Thyroid gland (tissue), 4 donors: ENCODE results near the gene KDM2B.

Experiments
- POLR2A ChIP-seq, 2 donors: fragments of 450-650 bp; IDR thresholded peaks; one replicate each; pipeline ENCODE4 v1.6.1; 2017; ENCODE audit warnings: antibody characterized with exemption in 2 of 2, mild to moderate bottlenecking in 2 of 2, moderate library complexity in 1 of 2
- TF ChIP-seq, protein P1 (sequence below), 6 experiments: fragments of 200-600 bp in 3 of 6; fragments of 450-650 bp in 3 of 6; sonication (generic) in 3 of 6; IDR thresholded peaks; one replicate each; pipeline ENCODE4 v1.5.1; 2016 to 2019; ENCODE audit warnings: antibody characterized with exemption in 6 of 6, mild to moderate bottlenecking in 2 of 6, inconsistent platforms in 1 of 6, moderate library complexity in 1 of 6

DNA sequence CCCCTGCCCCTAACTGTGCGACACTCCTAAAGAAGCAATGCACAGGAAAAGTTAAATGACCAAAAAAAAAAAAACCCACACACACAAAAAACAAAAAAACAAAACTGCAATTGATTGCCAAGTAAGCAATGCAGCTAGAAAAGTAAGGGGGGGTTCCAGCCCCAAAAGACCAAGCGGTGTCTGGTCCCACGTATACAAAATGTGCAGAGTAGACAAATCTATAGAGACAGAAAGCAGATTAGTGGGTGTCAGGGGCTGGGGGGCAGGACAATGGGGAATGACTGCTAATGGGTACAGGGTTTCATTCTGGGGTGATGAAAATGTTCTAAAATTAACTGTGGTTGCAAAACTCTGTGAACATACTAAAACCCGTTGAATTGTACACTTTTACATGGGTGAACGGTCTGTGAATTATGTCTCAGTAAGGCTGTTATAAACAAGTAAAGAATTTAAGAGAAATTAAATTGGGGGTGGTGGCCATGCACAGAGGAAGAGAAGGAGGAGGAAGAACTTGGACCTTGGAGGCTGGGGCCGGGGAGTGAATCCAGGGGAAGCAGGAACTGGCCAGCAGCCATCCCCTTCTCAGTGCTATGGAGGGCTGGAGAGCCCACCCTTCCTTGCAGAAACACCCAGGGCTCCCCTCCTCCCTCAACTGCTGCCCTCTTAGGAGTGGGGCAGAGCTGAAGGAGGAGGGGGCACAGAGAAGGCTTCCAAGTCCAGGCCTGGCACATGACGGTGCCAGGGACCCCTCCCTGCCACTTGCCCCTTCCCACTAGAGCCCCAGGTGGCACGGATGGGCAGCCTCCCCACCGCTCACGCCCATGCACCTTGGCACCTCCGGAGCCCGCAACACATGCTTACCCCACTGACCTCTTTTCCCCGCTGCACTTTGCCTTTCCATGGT lies 45.4 kb downstream of the KDM2B start:
- TF ChIP-seq, protein P1, sequence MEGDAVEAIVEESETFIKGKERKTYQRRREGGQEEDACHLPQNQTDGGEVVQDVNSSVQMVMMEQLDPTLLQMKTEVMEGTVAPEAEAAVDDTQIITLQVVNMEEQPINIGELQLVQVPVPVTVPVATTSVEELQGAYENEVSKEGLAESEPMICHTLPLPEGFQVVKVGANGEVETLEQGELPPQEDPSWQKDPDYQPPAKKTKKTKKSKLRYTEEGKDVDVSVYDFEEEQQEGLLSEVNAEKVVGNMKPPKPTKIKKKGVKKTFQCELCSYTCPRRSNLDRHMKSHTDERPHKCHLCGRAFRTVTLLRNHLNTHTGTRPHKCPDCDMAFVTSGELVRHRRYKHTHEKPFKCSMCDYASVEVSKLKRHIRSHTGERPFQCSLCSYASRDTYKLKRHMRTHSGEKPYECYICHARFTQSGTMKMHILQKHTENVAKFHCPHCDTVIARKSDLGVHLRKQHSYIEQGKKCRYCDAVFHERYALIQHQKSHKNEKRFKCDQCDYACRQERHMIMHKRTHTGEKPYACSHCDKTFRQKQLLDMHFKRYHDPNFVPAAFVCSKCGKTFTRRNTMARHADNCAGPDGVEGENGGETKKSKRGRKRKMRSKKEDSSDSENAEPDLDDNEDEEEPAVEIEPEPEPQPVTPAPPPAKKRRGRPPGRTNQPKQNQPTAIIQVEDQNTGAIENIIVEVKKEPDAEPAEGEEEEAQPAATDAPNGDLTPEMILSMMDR (IDR thresholded peaks at IDR 0.05): no peak
- no peak for TF ChIP-seq POLR2A (IDR thresholded peaks at IDR 0.05)
